ENCODE data around the gene UCN. TPM values are rescaled to one million over a fixed set of nuclear protein-coding genes. Genes with fewer than 3 reads are reported as not detected.
"Not testable (repeated sequence)": the region's sequence is repeated elsewhere in the genome, so short reads cannot be mapped to it uniquely, and the experiment has no call there.

UCN gene, protein sequence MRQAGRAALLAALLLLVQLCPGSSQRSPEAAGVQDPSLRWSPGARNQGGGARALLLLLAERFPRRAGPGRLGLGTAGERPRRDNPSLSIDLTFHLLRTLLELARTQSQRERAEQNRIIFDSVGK
- polyA plus RNA-seq (2013, experiment 1 of 2; ENCODE audit: insufficient read length), result 0.37 TPM
- 0.73 TPM for polyA plus RNA-seq (2013, experiment 2 of 2; ENCODE audit: insufficient read length)

DNA sequence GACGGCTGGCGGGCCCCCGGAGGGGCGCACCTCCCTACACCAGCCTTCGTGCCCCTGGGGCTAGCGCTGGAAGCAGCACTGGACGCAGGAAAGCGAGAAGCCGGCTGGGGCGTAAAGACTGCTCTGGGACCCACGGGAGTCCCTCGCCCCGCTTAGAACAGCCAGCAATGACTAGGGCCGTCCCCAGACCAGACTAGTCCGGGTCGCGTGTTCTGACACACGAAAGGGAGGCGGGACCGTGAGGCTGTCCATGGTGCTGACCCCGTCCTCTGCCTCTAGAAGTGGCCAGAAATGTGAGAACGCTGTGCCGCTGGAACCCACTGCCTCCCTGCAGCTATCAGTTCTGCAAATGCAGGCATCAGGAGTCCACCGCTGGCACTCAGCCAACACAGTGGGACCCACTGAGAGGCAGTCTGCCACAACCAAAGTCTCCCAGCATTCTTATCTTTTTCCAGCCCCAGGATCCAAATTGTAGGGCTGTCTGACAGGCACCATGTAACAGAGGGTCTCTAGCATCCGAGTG, at the start of gene UCN:
TSS of gene UCN (minus strand) at position 87 of the 523 bp plus-strand sequence. CDS start 550 bp downstream, outside the sequence.
- peak; percentile 29 for DNase-seq

DNA sequence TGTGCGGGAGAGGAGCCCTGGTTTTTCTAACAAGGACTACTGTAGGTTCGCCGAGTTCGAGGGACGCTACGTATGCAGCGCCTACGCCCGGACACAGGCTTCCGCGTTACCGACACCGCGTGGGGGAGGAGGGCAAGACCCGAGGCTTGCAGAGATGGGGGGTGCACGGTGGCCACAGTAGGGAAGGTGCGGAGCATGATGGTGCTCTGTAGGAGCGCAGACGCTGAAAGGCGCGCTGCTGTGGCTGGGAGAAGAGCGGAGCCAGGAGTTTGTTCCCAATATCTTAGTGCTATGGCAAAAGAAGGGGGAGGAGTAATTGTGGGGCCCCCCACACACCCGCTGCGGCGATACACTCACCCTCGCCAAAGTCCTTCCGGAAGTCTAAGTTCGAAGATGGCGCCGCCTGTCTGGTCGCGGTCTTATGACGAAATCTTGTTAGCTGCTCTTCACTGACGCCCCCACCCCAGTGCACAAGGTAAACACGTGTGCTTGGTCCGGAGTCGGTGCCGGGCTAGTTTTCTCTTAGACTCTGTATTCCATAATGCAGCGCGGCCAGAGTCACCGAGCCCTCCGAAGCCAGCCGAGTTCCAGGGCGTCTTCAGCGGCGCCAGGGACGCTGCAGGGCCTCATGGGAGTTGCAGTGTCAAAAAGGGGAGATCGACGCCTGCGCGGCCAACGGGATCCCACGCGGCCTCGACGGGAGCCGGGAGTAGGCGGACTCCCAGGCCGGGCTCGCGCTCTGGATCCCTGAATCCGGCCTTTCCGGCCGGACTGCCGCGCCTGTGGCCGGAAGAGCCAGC, 48.3 kb upstream of the UCN start, which contains the start of gene GTF3C2:
TSS of gene GTF3C2 (minus strand) at position 383 of the 800 bp plus-strand sequence. CDS start 13,210 bp downstream, outside the sequence.
- peak; percentile 98 for DNase-seq

DNA sequence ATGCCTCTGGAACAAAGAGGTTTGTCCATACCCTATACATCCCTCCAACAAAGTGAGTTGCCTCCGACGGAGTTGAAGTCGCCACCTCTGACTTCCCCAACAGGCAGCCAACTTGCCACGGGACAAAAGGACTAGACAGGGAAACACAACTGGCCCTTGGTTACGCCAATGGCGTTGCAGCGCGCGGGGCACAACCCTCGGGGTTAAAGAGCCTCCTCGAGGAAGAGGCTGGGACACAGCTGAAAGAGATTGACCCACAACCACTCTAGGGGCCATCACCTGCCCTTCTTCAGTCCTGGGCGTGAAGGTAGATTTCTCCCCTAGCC, 47.8 kb upstream of the UCN start:
- DNase-seq, result peak; percentile 37

DNA sequence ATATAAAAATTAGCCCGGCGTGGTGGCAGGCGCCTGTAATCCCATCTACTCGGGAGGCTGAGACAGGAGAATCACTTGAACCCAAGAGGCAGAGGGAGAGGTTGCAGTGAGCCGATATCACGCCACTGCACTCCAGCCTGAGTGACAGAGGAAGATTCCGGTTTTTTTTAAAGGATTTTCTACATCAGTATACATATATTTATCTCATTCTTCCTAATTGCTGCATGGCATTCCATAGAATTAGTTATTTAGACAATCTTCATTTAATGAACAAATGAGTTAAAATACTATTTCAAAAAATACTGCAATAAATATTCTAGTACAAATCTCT, 46.3 kb upstream of the UCN start:
- no peak for DNase-seq

DNA sequence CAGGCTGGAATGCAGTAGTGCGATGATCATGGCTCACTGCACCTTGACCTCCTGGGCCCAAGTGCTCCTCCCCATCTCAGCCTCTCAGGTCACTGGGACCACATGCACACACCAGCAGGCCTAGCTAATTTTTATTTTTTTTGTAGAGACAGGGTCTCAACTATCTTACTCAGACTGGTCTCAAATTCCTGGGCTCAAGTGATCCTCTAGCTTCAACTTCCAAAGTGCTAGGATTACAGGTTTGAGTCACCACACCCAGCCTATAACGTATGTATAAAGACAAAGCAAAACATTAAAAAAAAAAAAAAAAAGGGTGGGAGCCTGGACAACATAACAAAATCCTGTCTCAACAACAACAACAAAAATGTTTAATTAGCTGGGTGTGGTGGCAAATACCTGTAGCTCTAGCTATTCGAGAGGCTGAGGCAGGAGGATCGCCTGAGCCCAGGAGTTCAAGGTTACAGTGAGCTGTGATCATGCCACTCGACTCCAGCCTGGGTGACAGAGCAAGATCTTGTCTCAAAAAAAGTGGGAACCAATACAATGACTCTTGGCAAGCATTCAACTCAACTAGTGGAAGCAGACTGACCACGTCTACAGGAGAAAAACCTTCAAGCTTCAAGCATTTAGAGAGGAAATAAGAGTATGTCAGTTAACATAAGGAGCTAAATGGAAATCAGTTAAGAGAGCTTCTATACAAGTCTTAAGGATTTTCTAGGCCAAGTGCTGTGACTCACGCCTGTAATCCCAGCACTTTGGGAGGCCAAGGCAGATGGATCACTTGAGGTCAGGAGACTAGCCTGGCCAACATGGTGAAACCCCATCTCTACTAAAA, 45.7 kb upstream of the UCN start:
- DNase-seq, result peak; percentile 18

DNA sequence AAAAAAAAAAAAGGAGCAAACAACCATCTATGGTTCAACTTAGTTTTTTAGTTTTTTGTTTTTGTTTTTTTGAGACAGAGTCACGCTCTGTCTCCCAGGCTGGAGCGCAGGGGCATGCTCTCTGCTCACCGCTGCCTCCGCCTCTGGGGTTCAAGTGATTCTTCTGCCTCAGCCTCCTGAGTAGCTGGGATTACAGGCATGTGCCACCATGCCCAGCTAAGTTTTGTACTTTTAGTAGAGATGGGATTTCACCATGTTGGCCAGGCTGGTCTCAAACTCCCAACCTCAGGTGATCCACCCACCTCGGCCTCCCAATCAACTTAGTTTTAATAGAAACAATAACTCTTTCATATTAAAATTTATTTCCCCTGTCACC, 45.1 kb upstream of the UCN start:
- not testable (repeated sequence) for DNase-seq

DNA sequence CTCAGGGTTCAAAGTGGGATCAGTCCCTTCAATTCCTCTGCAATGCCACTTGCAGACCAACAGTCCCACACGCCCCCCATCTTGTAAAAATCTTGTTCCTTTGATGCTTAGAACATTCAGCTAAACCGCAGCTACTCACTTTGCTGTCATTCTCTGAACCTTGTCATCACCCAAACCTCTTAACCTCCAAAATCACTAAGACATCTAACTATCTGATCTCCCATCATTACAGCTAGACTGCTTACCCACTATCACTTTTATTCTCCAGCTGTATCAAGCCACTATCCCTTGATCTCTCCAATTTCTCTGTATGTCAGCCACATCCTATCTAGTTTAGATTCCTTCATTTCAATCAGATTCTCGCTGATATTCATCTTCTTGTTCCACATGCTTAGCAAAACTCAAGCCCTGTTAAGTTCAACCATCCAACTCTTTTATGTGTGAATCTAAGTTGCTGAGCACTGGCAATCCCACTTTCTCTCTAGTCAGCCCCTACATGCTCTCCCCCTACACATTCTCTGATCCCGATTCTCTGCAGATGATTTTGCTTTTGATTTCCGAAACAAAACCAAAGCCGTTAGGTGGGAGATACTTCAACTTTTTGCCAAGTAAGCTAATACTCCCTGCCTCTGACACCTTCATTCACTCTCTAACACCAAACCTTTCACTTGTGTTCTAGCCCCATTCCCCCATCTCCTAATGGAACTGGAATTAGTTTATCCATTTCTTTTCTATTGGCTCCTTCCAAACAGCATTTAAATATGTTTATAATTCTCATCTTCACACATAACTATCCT, 43.8 kb upstream of the UCN start:
- no peak for DNase-seq

DNA sequence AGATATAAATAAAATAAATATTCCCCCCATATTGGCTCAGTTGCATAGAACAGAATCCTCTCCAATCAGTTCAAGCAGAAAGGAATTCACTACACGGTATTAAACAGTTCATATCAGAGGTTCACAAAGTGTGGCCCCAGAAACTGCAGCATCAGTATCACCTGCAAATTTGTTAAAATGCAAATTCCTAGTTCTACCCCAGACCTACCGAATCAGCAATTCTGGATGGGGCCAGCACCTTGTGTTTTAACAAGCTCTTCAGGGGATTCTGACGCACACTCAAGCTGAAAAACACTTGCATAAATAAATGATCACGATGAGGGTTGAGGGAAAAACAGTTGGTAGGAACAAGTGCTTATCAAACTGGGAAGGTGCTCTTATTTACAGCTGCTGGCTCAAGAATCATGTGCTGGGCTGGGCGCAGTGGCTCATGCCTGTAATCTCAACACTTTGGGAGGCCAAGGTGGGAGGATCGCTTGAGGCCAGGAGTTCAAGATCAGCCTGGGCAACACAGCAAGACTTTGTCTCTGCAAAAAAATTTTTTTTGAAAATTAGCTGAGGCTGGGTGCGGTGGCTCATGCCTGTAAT, 42.0 kb upstream of the UCN start:
- DNase-seq, result no peak

DNA sequence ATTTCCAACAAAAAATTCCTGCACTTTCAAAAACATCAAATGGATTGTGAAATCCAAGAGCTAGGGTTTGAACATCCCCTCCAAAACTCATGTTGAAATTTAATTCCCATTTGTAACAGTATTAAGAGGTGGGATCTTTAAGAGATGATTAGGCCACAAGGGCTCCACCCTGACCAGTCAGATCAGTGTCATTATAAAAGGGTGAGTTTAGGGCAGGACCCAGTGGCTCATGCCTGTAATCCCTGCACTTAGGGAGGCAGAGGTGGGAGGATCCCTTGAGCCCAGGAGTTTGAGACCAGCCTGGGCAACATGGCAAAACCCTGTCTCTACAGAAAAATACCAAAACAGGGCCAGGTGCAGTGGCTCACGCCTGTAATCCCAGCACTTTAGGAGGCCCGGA, 39.4 kb upstream of the UCN start:
- no peak for DNase-seq

DNA sequence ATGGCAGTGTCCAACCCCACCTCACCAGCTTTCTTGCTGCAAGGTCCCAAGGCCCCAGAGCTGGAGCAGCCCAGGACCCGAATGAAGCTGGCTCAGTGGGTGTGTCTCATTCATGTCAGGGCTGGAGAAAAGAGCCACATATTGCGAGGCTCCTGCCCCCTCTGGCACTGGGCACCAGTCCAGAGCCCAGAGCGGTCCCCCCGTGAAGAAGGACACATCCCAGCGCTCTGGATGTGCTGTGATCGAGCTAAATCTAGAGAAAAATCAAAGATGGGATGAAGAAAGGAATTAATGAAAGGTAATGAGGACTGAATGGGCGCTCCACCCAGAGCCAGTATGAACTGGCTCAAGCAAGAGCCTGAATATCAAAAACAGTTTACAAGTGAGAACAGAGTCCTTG, 27.9 kb upstream of the UCN start:
- no peak for DNase-seq

DNA sequence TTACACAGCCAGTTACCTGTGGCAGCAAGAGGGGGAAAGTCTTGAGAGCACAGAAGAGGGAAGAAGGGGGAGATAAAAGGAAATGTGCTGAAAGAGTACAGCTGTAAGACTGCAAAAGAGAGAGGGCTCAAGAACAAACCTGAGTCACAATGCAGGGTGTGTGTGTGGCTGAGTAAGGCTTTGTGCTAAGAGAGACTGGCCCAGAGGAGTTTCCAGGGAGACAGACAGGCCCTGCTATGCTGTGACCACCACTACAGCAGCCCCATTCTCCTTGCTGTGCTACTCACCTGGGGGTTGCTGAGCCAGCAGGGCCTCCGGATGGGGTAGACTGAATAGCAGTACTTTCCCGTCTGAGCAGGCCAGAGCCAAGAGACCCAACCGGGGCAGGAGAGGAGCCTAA, 27.1 kb upstream of the UCN start:
- no peak for DNase-seq

DNA sequence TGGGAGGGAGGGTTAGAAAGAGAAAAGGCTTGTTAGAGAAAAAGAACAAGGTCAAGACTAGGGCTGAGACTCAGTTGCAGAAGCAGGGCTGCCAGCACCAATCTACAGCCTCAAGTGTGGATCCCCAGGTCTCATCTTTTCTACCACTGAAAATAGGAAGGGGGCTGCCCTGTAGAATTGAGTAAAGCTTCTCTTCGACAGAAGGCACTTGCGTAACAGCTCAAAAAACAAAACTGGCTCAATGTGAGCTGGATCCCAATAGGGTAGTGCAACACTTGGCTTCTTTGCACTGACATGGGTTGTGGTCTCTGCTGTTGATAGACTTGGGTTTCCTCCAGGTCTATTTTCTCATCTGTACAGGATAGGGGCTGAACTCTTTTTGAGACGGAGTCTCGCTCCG, 16.5 kb upstream of the UCN start:
- DNase-seq, result no peak

DNA sequence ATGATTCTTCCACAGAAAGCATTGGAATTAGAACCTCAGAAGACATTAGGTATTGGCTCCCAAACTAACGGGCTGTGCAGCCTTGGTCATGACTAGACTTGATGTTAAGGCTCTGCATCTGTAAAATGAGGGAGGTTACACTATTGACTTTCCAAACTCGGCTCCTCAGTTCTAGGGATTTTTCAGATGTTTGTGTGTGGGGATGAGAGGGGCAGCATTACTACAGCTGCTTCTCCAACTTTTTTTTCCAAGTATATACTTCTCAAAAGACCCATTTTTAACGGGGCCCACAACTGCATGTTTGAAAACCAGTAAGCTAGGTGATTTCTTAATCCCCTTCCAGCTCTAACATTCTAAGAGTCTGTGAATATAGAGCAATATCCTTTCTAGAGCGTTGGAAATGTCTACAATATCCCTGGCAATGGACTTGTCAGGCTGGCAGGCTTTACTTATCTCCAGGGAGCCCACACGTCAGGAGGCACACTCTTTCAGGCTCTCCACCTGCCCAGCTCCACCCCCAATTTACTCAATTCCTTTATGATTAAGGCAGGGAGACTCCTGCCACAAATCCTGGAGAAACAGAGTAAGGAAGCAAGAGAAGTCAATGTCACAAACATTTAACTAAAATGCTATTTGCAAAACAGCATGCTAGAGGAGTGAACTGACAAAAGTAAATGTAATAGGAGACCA, 15.5 kb upstream of the UCN start:
- no peak for DNase-seq

DNA sequence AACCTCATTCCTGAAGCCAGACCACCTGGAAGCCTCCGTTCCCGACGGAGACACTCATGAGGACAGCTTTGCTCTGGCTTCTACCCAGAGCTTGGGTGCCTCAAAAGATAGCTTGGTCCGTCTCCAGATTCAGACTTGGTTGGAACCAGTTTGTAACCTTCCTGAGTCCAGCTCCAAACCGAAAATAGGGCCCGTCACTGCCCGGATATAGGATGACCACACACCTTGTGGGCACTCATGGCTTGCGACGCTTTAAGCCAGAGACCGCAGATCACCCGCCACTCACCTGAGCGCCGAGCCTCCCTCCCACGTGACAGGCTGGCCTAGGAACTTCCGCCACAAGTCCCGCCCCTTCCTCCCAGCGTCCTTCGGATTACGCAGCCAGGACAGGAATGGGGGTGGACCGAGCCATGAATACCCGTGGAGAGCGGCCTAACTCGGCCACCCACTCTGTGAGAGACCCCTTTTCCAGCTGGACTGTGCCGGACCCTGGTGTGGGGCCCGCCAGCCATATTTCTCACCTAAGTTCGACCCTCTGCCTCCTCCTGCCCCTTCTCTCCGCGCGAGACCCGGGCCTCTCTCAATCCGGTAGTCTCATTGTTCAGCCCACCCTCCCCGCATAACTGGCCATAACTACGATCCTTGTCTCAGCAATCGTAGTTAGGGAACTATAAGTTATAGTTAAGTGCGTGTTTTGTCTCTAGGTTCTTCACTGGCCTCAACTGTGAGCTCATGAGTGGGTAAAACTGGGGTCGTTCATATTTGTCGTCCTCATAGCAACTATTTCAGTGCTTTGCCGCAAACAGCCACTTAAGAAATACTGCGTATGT, 14.7 kb upstream of the UCN start, which contains the start of gene MPV17:
TSS of gene MPV17 (minus strand) at position 332 of the 830 bp plus-strand sequence. CDS start 580 bp downstream, outside the sequence.
- peak; percentile 89 for DNase-seq

DNA sequence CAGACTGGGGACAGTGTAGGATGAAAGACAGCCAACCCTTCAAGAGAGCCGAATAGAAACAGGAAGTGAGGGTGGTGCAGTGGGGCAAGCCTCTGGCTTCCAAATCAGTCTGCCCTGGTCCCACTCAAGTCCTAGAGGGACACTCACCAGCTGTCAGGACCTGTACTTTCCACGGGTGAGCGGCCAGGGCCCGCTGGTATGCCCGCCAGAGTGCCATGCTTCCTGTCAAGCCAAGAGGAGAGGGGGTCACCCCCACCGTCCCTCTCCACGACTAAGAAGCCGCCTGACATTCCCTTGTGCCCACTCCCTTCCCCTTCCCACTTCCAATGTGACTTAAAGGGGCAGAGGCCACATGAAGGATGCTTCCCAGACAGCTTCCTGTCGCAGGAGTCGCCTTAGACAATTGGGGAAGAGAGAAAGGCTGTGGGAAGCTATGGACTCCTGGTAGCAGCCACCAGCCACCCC, 14.1 kb upstream of the UCN start:
- DNase-seq, result no peak

DNA sequence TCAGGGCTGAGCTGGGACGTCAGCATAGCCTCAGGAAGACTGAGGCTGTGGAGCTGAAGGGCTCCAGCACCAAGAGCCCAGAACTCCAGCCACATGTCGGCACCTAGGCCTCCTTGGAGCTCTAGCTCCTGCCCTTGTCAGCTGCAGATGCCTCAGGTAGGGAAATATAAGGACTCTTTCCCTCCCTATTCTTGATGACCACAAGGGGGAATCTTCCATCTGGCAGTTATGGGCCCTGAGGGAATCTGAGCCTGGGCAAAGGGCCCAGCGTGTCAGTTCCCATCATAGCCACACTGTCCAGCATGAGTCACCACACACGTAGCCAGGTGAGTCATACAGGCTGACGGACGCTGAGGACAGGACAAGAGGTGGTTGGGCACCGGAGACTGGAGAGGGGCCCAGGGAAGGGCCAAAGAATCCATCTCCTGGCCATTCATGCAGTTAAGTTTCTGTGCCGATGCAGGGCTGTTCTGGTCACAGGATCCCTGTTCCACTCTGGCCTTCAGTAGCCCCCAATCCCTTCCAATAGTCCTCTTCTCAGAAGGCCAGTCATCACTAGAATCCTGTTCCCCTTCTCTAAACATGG, 12.8 kb upstream of the UCN start:
- DNase-seq, result peak; percentile 97

DNA sequence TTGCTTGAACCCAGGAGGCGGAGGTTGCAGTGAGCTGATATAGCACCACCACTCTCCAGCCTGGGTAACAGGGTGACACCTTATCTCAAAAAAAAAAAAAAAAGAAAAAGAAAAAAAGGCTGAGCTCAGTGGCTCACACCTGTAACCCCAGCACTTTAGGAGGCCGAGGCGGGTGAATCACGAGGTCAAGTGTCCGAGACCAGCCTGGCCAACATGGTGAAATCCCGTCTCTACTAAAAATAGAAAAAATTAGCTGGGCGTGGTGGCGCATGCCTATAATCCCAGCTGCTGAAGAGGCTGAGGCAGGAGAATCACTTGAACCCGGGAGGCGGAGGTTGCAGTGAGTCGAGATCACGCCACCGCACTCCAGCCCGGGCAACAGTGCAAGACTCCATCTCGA, 11.6 kb upstream of the UCN start:
- DNase-seq, result not testable (repeated sequence)

DNA sequence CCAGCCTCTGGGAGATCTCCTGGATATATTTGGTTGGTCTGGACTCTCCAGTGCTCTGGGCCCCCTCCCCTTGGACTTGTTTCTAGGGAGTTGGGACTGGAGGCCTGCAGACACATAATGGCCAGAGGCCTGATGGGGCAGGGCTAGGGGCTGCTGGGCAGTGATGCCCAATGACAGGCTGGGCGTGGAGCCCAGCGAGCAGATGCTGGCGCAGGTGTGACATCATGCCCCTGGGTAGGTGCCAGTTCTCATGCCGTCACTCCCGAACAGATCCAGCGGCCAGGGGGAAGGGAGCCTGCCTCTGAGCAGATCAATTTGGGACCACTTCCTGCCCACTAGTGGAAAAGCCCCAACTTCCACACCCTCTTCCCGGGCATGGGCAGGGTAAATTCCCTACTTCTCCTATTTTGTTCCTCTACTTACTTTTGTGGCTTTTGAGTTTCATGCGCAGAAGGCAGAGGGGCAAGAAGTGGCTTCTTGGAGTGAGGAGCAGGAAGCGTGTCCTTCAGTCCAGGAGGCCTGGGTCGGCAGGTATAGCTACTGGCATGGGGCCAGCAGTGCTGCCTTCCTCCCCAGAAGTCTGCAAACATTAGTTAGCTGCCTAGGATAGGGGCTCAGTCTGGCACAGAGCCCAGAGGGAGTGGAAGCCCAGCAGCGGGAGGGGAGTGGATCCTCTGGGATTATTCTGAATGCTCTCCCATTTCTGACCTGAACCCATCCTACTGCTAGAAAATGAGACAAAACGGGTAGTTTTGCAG, 8.6 kb upstream of the UCN start:
- DNase-seq, result no peak

DNA sequence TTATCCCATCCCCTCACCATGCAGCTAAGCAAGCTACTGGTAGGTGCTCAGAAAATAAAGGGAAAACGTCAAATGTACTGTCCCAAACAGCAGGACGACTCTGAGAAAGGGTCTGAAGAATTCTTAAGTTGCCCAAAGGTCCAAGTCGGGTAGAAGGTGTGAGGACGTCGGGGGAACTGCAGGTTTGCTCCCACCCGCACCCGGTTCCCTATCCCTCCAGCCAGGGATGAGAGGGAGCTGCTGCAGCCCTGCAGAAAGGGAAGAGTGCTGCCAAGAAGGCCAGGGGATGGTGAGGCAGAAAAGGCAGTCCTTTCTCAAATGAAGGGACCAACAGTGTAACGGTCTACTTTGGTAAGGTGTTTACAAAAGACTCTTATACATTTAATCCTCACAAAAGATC, 6.9 kb upstream of the UCN start:
- DNase-seq, result no peak

All from fibroblast of skin of abdomen (primary cell).